8988T (cell line): ENCODE measurements around the gene CNGA1.
A peak's percentile ranks its signal among the peaks of the same experiment; 100 is the strongest.

Experiments used
- DNase-seq: peaks from one replicate; pipeline ENCODE4 v3.0.0; 2011

CNGA1 gene

GRCh38 chr4:48016141-48017107, at the start of gene CNGA1, which contains the start of gene NIPAL1:
Gene CNGA1, minus strand, starts transcription at chr4:48016681. Its CDS starts 63,992 bp downstream, at chr4:47952689.
Gene NIPAL1, plus strand, starts transcription at chr4:48016772. Its CDS starts 68 bp downstream, at chr4:48016840.
- peak; percentile 61 for DNase-seq

GRCh38 chr4:48065587-48066052, 49.1 kb upstream of the CNGA1 start:
- no peak for DNase-seq

GRCh38 chr4:48064349-48064748, 47.9 kb upstream of the CNGA1 start:
- DNase-seq = no peak

- DNase-seq = no peak
Measured at GRCh38 chr4:48058617-48059530, 42.4 kb upstream of the CNGA1 start.

GRCh38 chr4:48051078-48051477, 34.6 kb upstream of the CNGA1 start:
- DNase-seq = no peak

- DNase-seq = no peak
Measured at GRCh38 chr4:48049483-48049882, 33.0 kb upstream of the CNGA1 start.

- DNase-seq = no peak
Measured at GRCh38 chr4:48047896-48048295, 31.4 kb upstream of the CNGA1 start.

- no peak for DNase-seq
Measured at GRCh38 chr4:48047421-48047844, 31.0 kb upstream of the CNGA1 start.

- no peak for DNase-seq
Measured at GRCh38 chr4:48046059-48046458, 29.6 kb upstream of the CNGA1 start.

GRCh38 chr4:48044298-48044697, 27.8 kb upstream of the CNGA1 start:
- no peak for DNase-seq

- DNase-seq = no peak
Measured at GRCh38 chr4:48043504-48043903, 27.0 kb upstream of the CNGA1 start.

GRCh38 chr4:48042979-48043461, 26.5 kb upstream of the CNGA1 start:
- DNase-seq = no peak

GRCh38 chr4:48041535-48042137, 25.2 kb upstream of the CNGA1 start:
- no peak for DNase-seq

- DNase-seq = no peak
Measured at GRCh38 chr4:48039561-48039960, 23.1 kb upstream of the CNGA1 start.

- no peak for DNase-seq
Measured at GRCh38 chr4:48038666-48039065, 22.2 kb upstream of the CNGA1 start.

- DNase-seq = no peak
Measured at GRCh38 chr4:48037117-48037462, 20.6 kb upstream of the CNGA1 start.

- no peak for DNase-seq
Measured at GRCh38 chr4:48035952-48036351, 19.5 kb upstream of the CNGA1 start.

- DNase-seq = no peak
Measured at GRCh38 chr4:48033825-48034413, 17.4 kb upstream of the CNGA1 start.

GRCh38 chr4:48033412-48033811, 16.9 kb upstream of the CNGA1 start:
- DNase-seq = no peak

- DNase-seq = no peak
Measured at GRCh38 chr4:48032721-48033120, 16.2 kb upstream of the CNGA1 start.

- no peak for DNase-seq
Measured at GRCh38 chr4:48031802-48032525, 15.5 kb upstream of the CNGA1 start.

GRCh38 chr4:48030470-48030869, 14.0 kb upstream of the CNGA1 start:
- DNase-seq = no peak
